ENCODE data around the gene CTNND1. TPM values are rescaled to one million over a fixed set of nuclear protein-coding genes. Genes with fewer than 3 reads are reported as not detected.
A peak's percentile ranks its signal among the peaks of the same experiment; 100 is the strongest.

Gene CTNND1
- total and polyA plus RNA-seq, 9 of the 15 experiments (the other 6 are each of a cell fraction or from before 2014, with no cell fraction given) = 11.1 to 74.0 (median 43.3) TPM

- under 1% methylated on average over 53 of the region's 53 CpGs for WGBS (ENCODE audit: insufficient coverage, low coverage, missing lambda C conversion rate)
- ATAC-seq = peak; percentile 95
- peak; percentile 81; the same call in 1 of the 2 replicates for TF ChIP-seq CBFB (CRISPR knock-in tag; IDR thresholded peaks at IDR 0.05)
- peak; percentile 80 to 98 (median 95) for TF ChIP-seq YY1 (IDR thresholded peaks at IDR 0.05; ENCODE audit: borderline replicate concordance in 1 of 3, control insufficient read depth in 1 of 3, extremely low read depth in 1 of 3, insufficient read depth in 3 of 3, insufficient read length in 1 of 3, insufficient replicate concordance in 2 of 3, low read depth in 1 of 3, low read length in 2 of 3)
- TF ChIP-seq, protein P1, sequence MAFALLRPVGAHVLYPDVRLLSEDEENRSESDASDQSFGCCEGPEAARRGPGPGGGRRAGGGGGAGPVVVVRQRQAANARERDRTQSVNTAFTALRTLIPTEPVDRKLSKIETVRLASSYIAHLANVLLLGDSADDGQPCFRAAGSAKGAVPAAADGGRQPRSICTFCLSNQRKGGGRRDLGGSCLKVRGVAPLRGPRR (CRISPR knock-in tag; IDR thresholded peaks at IDR 0.05) = no peak
- TF ChIP-seq MYC (IDR thresholded peaks at IDR 0.05; ENCODE audit: low read depth, low read length) = peak; percentile 86
- TF ChIP-seq MYC (CRISPR knock-in tag; IDR thresholded peaks at IDR 0.05; ENCODE audit: borderline replicate concordance, low read depth) = peak; percentile 74; the same call in 1 of the 2 replicates
- no peak for TF ChIP-seq HDAC8 (tag; IDR thresholded peaks at IDR 0.05)
- peak; percentile 46; the same call in 1 of the 2 replicates for TF ChIP-seq NR4A1 (CRISPR knock-in tag; IDR thresholded peaks at IDR 0.05)
- TF ChIP-seq NR4A1 (tag; IDR thresholded peaks at IDR 0.05) = no peak
- TF ChIP-seq, protein P2, sequence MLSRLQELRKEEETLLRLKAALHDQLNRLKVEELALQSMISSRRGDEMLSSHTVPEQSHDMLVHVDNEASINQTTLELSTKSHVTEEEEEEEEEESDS (CRISPR knock-in tag; IDR thresholded peaks at IDR 0.05) = no peak
- TF ChIP-seq BMI1 (IDR thresholded peaks at IDR 0.05; ENCODE audit: low read length) = no peak
- 0 out of 4 replicates have a peak, but pooled peaks of 1 of the 2 experiments have one; percentile 38 for TF ChIP-seq NONO (IDR thresholded peaks at IDR 0.05; ENCODE audit: low read depth in 2 of 2, low read length in 1 of 2)
- TF ChIP-seq ATF6 (CRISPR knock-in tag; IDR thresholded peaks at IDR 0.05) = peak; percentile 94; the same call in 1 of the 2 replicates
- no peak for TF ChIP-seq CLOCK (CRISPR knock-in tag; IDR thresholded peaks at IDR 0.05; ENCODE audit: borderline replicate concordance)
Observed at GRCh38 chr11:57712256-57713150, 49.1 kb upstream of the CTNND1 start, which contains the start of gene TMX2. TSS of gene TMX2 (plus strand) at chr11:57712593. CDS start at chr11:57712619, 26 bp downstream.

More at GRCh38 chr11:57712256-57713150, 49.1 kb upstream of the CTNND1 start, which contains the start of gene TMX2:
- Histone ChIP-seq H3K36me3 (ENCODE audit: control insufficient read depth, insufficient read depth, low read length) (peaks cover 23% of the 10 kb centered on the region; the same call in 1 of the 3 replicates), H3K79me2 (ENCODE audit: control insufficient read depth, insufficient read depth, low read length) (peaks cover 61% of the 10 kb centered on the region), H3K27ac (ENCODE audit: extremely low read depth, low read depth, low read length) (peak within 1 kb of the TSS; percentile 99), H3K4me3 (peak within 1 kb of the TSS; percentile 95), H3K27me3 (ENCODE audit: control insufficient read depth in 2 of 2, insufficient read depth in 2 of 2, low read length in 2 of 2) (no peaks in the 10 kb centered on the region), H3K9me3 (replicated peaks; ENCODE audit: control insufficient read depth, insufficient read depth, low read depth, low read length) (no peaks in the 10 kb centered on the region; the same call in 1 of the 2 replicates), H3K4me2 (ENCODE audit: insufficient read depth, low read length) (peak within 1 kb of the TSS; percentile 98), H4K20me1 (replicated peaks; ENCODE audit: control insufficient read depth, insufficient read depth, low read length) (0 out of 2 replicates have a peak, but pooled peaks cover 4% of the 10 kb centered on the region), H3K4me1 (replicated peaks in 1 of 2; ENCODE audit: control insufficient read depth in 2 of 2, insufficient read depth in 2 of 2, low read length in 2 of 2) (peaks cover 9% of the 10 kb centered on the region in 2 experiments; a peak in 3 of 5 replicates), H3K9ac (ENCODE audit: insufficient read depth in 1 of 2, low read depth in 2 of 2, low read length in 2 of 2) (peak within 1 kb of the TSS; percentile 99 to 100), H3K9me1 (ENCODE audit: control insufficient read depth, insufficient read depth, low read length) (no peaks in the 10 kb centered on the region), H2AFZ (ENCODE audit: low read depth, low read length) (peak within 1 kb of the TSS; percentile 91)
- ChIA-PET POLR2A (interaction anchor here (0.6 to 4.0 kb wide), 14 partner anchors 10 to 372 kb away, joined by 3 to 53 read pairs (median 4); partner anchors contain the start of genes CTNND1 and SELENOH), CTCF (ENCODE audit: low intra/inter-chr PET ratio) (no interaction called here)
- FAIRE-seq = peak; percentile 98
- BruUV-seq (replicated peaks) = TSS peak; percentile 74
- in situ Hi-C loops (cut with MboI) (no loop called here), intact Hi-C loops (cut with micrococcal nuclease) (loop anchor here (1.0 to 2.0 kb wide), 2 partner anchors 45 to 88 kb away; no protein-coding TSS in a partner anchor)
- peak; percentile 68 to 97 (median 81) for DNase-seq (ENCODE audit: extremely low read depth in 1 of 4, low spot score in 3 of 4)

Measured in K562 (cell line).